H1 (cell line): Measurements from ENCODE around the gene TMEM254. TPM values are rescaled to one million over a fixed set of nuclear protein-coding genes. Genes with fewer than 3 reads are reported as not detected.

ENCODE experiments used
- ASH2L ChIP-seq: fragments of 200-600, 300-600 bp; sonication (generic); IDR thresholded peaks from one replicate; pipeline ENCODE4 v1.7.1; 2017; ENCODE audit warnings: low read length
- CHD1 ChIP-seq: IDR thresholded peaks from 2 replicates; pipeline ENCODE4 v1.6.1; 2012; ENCODE audit warnings: low read depth, low read length, improper control_type of control experiment
- CREB1 ChIP-seq: IDR thresholded peaks from 2 replicates; pipeline ENCODE4 v1.6.1; 2012; ENCODE audit warnings: inconsistent platforms
- EGR1 ChIP-seq: IDR thresholded peaks from 2 replicates; pipeline ENCODE4 v1.6.1; 2011; ENCODE audit warnings: low read depth, low read length, borderline replicate concordance
- GTF2F1 ChIP-seq: IDR thresholded peaks from 2 replicates; pipeline ENCODE4 v1.6.1; 2012; ENCODE audit warnings: low read depth, low read length, improper control_type of control experiment, borderline replicate concordance
- KDM1A ChIP-seq: fragments of 200-600, 300-600 bp; sonication (generic); IDR thresholded peaks from 2 replicates; pipeline ENCODE4 v1.7.1; 2016; ENCODE audit warnings: mild to moderate bottlenecking, low read length, borderline replicate concordance
- KDM4A ChIP-seq: IDR thresholded peaks from one replicate; pipeline ENCODE4 v1.7.1; 2012; ENCODE audit warnings: low read depth, mild to moderate bottlenecking, moderate library complexity, low read length, inconsistent platforms; ENCODE audit not compliant: severe bottlenecking
- NRF1 ChIP-seq: IDR thresholded peaks from 2 replicates; pipeline ENCODE4 v1.6.1; 2011; ENCODE audit warnings: mild to moderate bottlenecking, low read depth, low read length, improper control_type of control experiment
- PHF8 ChIP-seq: fragments of 200-600 bp; sonication (generic); conservative IDR thresholded peaks from 2 replicates; pipeline ENCODE4 v1.7.1; 2012; ENCODE audit warnings: low read depth, mild to moderate bottlenecking, inconsistent platforms, low read length, moderate library complexity
- POLR2A ChIP-seq, 2 experiments: IDR thresholded peaks; 1 replicate in 1 of 2; 2 replicates in 1 of 2; pipeline ENCODE4 v1.6.1; 2011; ENCODE audit warnings: low read depth in 2 of 2, low read length in 2 of 2, mild to moderate bottlenecking in 2 of 2; ENCODE audit errors: control extremely low read depth in 1 of 2
- POLR2AphosphoS5 ChIP-seq: IDR thresholded peaks from 2 replicates; pipeline ENCODE4 v1.6.1; 2011; ENCODE audit warnings: low read depth, low read length
- POU5F1 ChIP-seq: IDR thresholded peaks from 2 replicates; pipeline ENCODE4 v1.6.1; 2011; ENCODE audit warnings: low read depth, mild to moderate bottlenecking, low read length, moderate library complexity
- RFX5 ChIP-seq: IDR thresholded peaks from 2 replicates; pipeline ENCODE4 v1.6.1; 2011; ENCODE audit warnings: low read depth, low read length, improper control_type of control experiment, borderline replicate concordance
- SAP30 ChIP-seq: fragments of 300-600 bp; sonication (generic); IDR thresholded peaks from 2 replicates; pipeline ENCODE4 v1.7.1; 2012; ENCODE audit warnings: low read length, moderate library complexity, mild to moderate bottlenecking, inconsistent platforms; ENCODE audit not compliant: insufficient read depth, insufficient replicate concordance
- SIN3A ChIP-seq, 2 experiments: IDR thresholded peaks in 1 of 2; conservative IDR thresholded peaks in 1 of 2; 2 replicates each; pipeline ENCODE4 v1.6.1; 2011 to 2012; ENCODE audit warnings: low read length in 2 of 2, improper control_type of control experiment in 1 of 2, low read depth in 1 of 2, mild to moderate bottlenecking in 1 of 2
- SIRT6 ChIP-seq: IDR thresholded peaks from one replicate; pipeline ENCODE4 v1.7.1; 2012; ENCODE audit warnings: low read length, inconsistent platforms
- SIX5 ChIP-seq: IDR thresholded peaks from 2 replicates; pipeline ENCODE4 v1.6.1; 2011; ENCODE audit warnings: mild to moderate bottlenecking, low read depth, low read length
- TAF1 ChIP-seq: IDR thresholded peaks from 2 replicates; pipeline ENCODE4 v1.6.1; 2011; ENCODE audit warnings: mild to moderate bottlenecking, low read depth, low read length
- TAF7 ChIP-seq: optimal IDR thresholded peaks from 2 replicates; pipeline ENCODE3; 2011; ENCODE audit warnings: low read depth, mild to moderate bottlenecking, inconsistent platforms, low read length, moderate library complexity, borderline replicate concordance
- TBP ChIP-seq: IDR thresholded peaks from 2 replicates; pipeline ENCODE4 v1.6.1; 2011; ENCODE audit warnings: low read depth, low read length, improper control_type of control experiment
- TEAD4 ChIP-seq: IDR thresholded peaks from 2 replicates; pipeline ENCODE4 v1.6.1; 2012; ENCODE audit warnings: low read depth, low read length, inconsistent platforms, mixed read lengths
- ZNF274 ChIP-seq: IDR thresholded peaks from 2 replicates; pipeline ENCODE4 v1.7.0; 2012; ENCODE audit warnings: low read length, borderline replicate concordance; ENCODE audit errors: extremely low read depth
- polyA plus RNA-seq, 7 experiments: library from polyadenylated mRNA; depleted of rRNA in 3 of 7; stranded (reverse) in 5 of 7; unstranded in 2 of 7; fragments of >200 nt in 5 of 7; fragments of 200-250 nt in 2 of 7; gene quantifications; 1 replicate in 5 of 7; 2 replicates in 1 of 7; 4 replicates in 1 of 7; pipeline versions ENCODE4 v1.2.1 to v1.2.3, GENCODE V29; 2011 to 2013; ENCODE audit warnings: missing spikeins in 2 of 7, mixed read lengths in 2 of 7
- total RNA-seq: library from RNA; stranded (reverse); fragmentation: NEBNext Ultra II Directional; extraction: Animal tissue kit (Norgen Biotek cat#: 25700); gene quantifications from 2 replicates; pipeline ENCODE4 v1.2.1, GENCODE V29; 2021
- TF ChIP-seq, protein P1 (sequence below): IDR thresholded peaks from 2 replicates; pipeline ENCODE4 v1.6.1; 2011; ENCODE audit warnings: low read depth, mild to moderate bottlenecking, low read length; ENCODE audit not compliant: insufficient read depth
- TF ChIP-seq, protein P2 (sequence below): IDR thresholded peaks from 2 replicates; pipeline ENCODE4 v1.6.1; 2012; ENCODE audit warnings: inconsistent platforms

The TMEM254 gene
- total and polyA plus RNA-seq, 2 of the 8 experiments (the other 6 are each of a cell fraction or from before 2014, with no cell fraction given), result 26.9 to 61.2 TPM

DNA sequence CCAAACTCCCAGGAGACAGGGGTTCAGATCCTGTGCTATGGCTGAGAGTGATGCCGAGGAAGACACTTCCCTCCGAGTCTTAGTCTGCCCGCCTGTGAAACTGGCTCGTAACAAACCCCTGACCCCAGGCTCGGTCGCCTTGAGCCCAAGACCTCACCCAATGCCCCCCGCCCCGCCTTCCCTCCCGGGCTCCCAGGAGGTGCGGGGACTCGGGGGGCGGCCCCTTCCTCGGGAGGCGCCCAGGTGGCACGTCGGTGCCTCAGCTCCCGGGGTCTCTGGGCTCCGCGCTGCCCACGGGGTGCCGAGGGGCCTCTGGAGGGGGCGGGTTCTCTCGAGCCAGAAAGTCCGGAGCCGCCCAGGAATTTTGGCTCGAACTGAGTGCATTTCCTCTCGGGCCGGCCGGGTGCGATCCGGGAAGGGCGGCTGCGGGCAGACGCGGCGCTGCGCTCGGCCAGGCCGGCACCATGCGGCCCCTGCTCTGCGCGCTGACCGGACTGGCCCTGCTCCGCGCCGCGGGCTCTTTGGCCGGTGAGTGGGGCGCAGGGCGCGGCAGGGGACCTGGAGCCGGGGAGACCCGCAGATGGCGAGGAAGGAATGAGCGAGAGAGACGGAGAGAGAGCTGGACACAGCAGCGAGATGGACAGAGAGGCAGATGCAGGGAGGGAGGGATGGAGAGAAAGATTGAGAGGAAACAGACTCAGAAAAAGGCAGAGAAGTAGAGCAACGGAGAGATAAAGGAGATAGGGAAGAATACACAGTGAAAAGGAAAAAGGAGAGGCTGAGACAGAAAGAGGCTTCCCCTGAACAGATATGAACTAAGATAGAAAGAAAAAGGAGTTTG, 54.1 kb downstream of the TMEM254 start, which contains the start of gene PLAC9 (continued):
- TF ChIP-seq, protein P1, sequence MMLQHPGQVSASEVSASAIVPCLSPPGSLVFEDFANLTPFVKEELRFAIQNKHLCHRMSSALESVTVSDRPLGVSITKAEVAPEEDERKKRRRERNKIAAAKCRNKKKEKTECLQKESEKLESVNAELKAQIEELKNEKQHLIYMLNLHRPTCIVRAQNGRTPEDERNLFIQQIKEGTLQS, result no peak
- TF ChIP-seq POLR2A (IDR thresholded peaks at IDR 0.05; ENCODE audit: control extremely low read depth in 1 of 2, low read depth in 2 of 2, low read length in 2 of 2) (no peak; a peak in 1 of 3 replicates), TAF7 (no peak), CHD1 (no peak), EGR1 (peak; percentile 4; the same call in 1 of the 2 replicates), SIRT6 (no peak), POU5F1 (no peak), ASH2L (peak; percentile 58), SIN3A (conservative IDR thresholded peaks at IDR 0.05 in 1 of 2, IDR thresholded peaks at IDR 0.05 in 1 of 2; ENCODE audit: low read depth in 1 of 2, low read length in 2 of 2) (no peak), NRF1 (no peak), KDM4A (no peak), TAF1 (peak; percentile 56), RFX5 (no peak), TEAD4 (no peak), PHF8 (peak; percentile 52; the same call in 1 of the 2 replicates), SIX5 (no peak), POLR2AphosphoS5 (no peak), ZNF274 (no peak), KDM1A (no peak), GTF2F1 (no peak), TBP (peak; percentile 25; the same call in 1 of the 2 replicates), SAP30 (no peak), CREB1 (no peak)
- TF ChIP-seq, protein P2, sequence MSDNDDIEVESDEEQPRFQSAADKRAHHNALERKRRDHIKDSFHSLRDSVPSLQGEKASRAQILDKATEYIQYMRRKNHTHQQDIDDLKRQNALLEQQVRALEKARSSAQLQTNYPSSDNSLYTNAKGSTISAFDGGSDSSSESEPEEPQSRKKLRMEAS, result peak; percentile 53; the same call in 1 of the 2 replicates
